Measurements from ENCODE around the gene ASCC3. TPM values are rescaled to one million over a fixed set of nuclear protein-coding genes. Genes with fewer than 3 reads are reported as not detected.

The ASCC3 gene
- total RNA-seq, 2 experiments from 2014 or later = 28.5 to 47.5 TPM

GRCh38 chr6:100491952-100492670 is 389.0 kb downstream of the ASCC3 start:
- no peak overlapping the region for H3K4me3 ChIP-seq (ENCODE audit: low read depth, low read length, poor library complexity, severe bottlenecking)
- no peak for TF ChIP-seq CTCF (conservative IDR thresholded peaks at IDR 0.05; ENCODE audit: low read length)
- no peak for TF ChIP-seq EZH2phosphoT487 (IDR thresholded peaks at IDR 0.05; ENCODE audit: borderline replicate concordance, low read depth, low read length)
- peak; percentile 3 for DNase-seq (ENCODE audit: low spot score)
- no TSS peak for BruUV-seq (replicated peaks)
- no peaks in the 10 kb centered on the region for H3K9me3 ChIP-seq (ENCODE audit: low read length)
- H3K79me2 ChIP-seq (ENCODE audit: insufficient read depth, low read depth, low read length) = no peaks in the 10 kb centered on the region
- no peaks in the 10 kb centered on the region for H3K4me1 ChIP-seq (ENCODE audit: insufficient read depth, low read length, poor library complexity, severe bottlenecking)
- no peak overlapping the region for H3K27ac ChIP-seq (ENCODE audit: low read depth, low read length, poor library complexity, severe bottlenecking)
- H4K20me1 ChIP-seq (ENCODE audit: insufficient read depth, low read length) = no peaks in the 10 kb centered on the region
- H2AFZ ChIP-seq (ENCODE audit: low read length) = peak overlapping the region; percentile 60; the same call in 1 of the 2 replicates
- intact Hi-C loops (cut with micrococcal nuclease; ENCODE audit: unreplicated experiment) = no loop called here
- no peaks in the 10 kb centered on the region for H3K9me2 ChIP-seq (ENCODE audit: insufficient read depth, low read length)
- peak overlapping the region; percentile 59 for H3K4me2 ChIP-seq (ENCODE audit: low read length)
- ChIA-PET CTCF (ENCODE audit: unreplicated experiment) (no interaction called here), POLR2A (no interaction called here)
- no peaks in the 10 kb centered on the region for H3K36me3 ChIP-seq (ENCODE audit: insufficient read depth, low read length)

DNA sequence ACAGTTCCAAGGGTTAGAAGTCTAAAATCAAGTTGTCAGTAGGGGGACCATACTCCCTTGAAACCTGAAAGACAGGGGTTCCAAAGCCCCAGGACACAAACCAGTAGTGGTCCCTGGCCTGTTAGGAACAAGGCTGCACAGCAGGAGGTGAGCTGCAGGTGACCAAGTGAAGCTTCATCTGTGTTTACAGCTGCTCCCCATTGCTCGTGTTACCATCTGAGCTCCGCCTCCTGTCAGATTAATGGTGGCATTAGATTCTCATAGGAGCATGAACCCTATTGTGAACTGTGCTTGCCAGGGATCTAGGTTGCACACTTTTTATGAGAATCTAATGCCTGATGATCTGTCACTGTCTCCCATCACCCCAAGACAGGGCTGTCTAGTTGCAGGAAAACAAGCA is 391.1 kb downstream of the ASCC3 start:
- POLR2A ChIA-PET = interaction anchor here (0.7 kb wide), 1 partner anchor 26 kb away, joined by 3 read pairs; the partner anchor contains the start of gene SIM1
- no peak for DNase-seq (ENCODE audit: low spot score)
- BruUV-seq (replicated peaks) = no TSS peak
- Histone ChIP-seq H3K4me3 (ENCODE audit: low read depth, low read length, poor library complexity, severe bottlenecking) (no peak overlapping the region), H3K9me2 (ENCODE audit: insufficient read depth, low read length) (no peaks in the 10 kb centered on the region), H3K36me3 (ENCODE audit: insufficient read depth, low read length) (no peaks in the 10 kb centered on the region), H3K9me3 (ENCODE audit: low read length) (no peaks in the 10 kb centered on the region), H2AFZ (ENCODE audit: low read length) (no peak overlapping the region), H3K27ac (ENCODE audit: low read depth, low read length, poor library complexity, severe bottlenecking) (no peak overlapping the region), H3K79me2 (ENCODE audit: insufficient read depth, low read depth, low read length) (no peaks in the 10 kb centered on the region), H3K4me2 (ENCODE audit: low read length) (no peak overlapping the region), H3K4me1 (ENCODE audit: insufficient read depth, low read length, poor library complexity, severe bottlenecking) (no peaks in the 10 kb centered on the region), H4K20me1 (ENCODE audit: insufficient read depth, low read length) (no peaks in the 10 kb centered on the region)
- TF ChIP-seq CTCF (conservative IDR thresholded peaks at IDR 0.05; ENCODE audit: low read length) = no peak
- no peak for TF ChIP-seq EZH2phosphoT487 (IDR thresholded peaks at IDR 0.05; ENCODE audit: borderline replicate concordance, low read depth, low read length)
- CTCF ChIA-PET (ENCODE audit: unreplicated experiment) = no interaction called here
- intact Hi-C loops (cut with micrococcal nuclease; ENCODE audit: unreplicated experiment) = no loop called here

DNA sequence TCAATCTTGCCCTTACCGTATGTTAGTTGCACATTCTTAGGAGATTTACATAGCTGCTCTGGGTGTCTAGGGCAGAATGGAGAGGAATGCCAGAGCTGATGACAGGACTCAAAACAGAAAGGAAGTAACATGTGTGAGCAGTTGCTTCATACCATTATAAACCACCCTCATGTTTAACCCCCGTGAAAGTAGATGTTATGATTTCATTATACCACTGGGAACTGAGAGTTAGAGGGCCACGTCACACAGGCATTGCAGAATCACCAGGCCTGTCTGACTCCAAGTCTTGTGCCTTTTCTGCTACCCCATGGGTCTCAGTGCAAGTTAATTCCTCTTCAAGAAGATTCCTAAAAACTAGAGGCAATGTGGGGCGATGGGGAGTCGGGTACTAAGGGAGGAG is 392.9 kb downstream of the ASCC3 start:
- no peaks in the 10 kb centered on the region for H3K9me3 ChIP-seq (ENCODE audit: low read length)
- H3K79me2 ChIP-seq (ENCODE audit: insufficient read depth, low read depth, low read length) = no peaks in the 10 kb centered on the region
- H4K20me1 ChIP-seq (ENCODE audit: insufficient read depth, low read length) = no peaks in the 10 kb centered on the region
- no peaks in the 10 kb centered on the region for H3K4me1 ChIP-seq (ENCODE audit: insufficient read depth, low read length, poor library complexity, severe bottlenecking)
- H3K36me3 ChIP-seq (ENCODE audit: insufficient read depth, low read length) = no peaks in the 10 kb centered on the region
- TF ChIP-seq EZH2phosphoT487 (IDR thresholded peaks at IDR 0.05; ENCODE audit: borderline replicate concordance, low read depth, low read length) (no peak), CTCF (conservative IDR thresholded peaks at IDR 0.05; ENCODE audit: low read length) (no peak)
- H3K4me3 ChIP-seq (ENCODE audit: low read depth, low read length, poor library complexity, severe bottlenecking) = no peak overlapping the region
- ChIA-PET POLR2A (no interaction called here), CTCF (ENCODE audit: unreplicated experiment) (no interaction called here)
- DNase-seq (ENCODE audit: low spot score) = no peak
- intact Hi-C loops (cut with micrococcal nuclease; ENCODE audit: unreplicated experiment) = no loop called here
- H3K9me2 ChIP-seq (ENCODE audit: insufficient read depth, low read length) = no peaks in the 10 kb centered on the region
- no peak overlapping the region for H3K27ac ChIP-seq (ENCODE audit: low read depth, low read length, poor library complexity, severe bottlenecking)
- BruUV-seq (replicated peaks) = no TSS peak
- H2AFZ ChIP-seq (ENCODE audit: low read length) = no peak overlapping the region
- no peak overlapping the region for H3K4me2 ChIP-seq (ENCODE audit: low read length)

Measured in OCI-LY7 (cell line).